Stimulated activated CD4-positive, alpha-beta T cell treated with anti-CD3 and anti-CD28 coated beads, Interleukin-12 subunit alpha, Interleukin-12 subunit beta, amount 100 ng/mL, for 4 hours (primary cell): Measurements from ENCODE around the gene AGMO.

ENCODE experiments used
- DNase-seq: peaks from one replicate; pipeline ENCODE4 v3.0.0-alpha.2; 2020

The AGMO gene

DNA sequence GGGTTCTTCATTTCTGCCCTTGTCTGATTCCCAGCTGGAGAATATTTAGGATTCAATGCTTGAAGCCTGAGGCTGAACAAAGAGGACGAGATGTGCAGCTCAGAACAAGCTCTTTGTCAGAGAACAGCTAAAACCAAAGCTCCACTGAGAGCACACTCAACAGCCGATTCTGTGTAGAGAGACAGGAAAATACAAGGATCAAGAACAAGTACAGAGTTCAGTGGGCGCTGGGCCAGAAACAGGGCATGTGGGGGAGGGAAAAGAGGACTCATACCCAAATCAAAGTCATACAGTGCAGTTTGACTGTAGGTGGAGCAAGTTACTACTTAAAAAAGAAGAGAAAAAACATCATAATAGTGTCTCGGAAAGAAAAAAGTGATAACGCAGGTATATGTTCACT is at the start of gene AGMO:
AGMO (minus strand) TSS at position 181 of the 400 bp plus-strand sequence.
- DNase-seq: no peak

GRCh38 chr7:15610503-15610902 is 48.7 kb upstream of the AGMO start:
- no peak for DNase-seq

DNA sequence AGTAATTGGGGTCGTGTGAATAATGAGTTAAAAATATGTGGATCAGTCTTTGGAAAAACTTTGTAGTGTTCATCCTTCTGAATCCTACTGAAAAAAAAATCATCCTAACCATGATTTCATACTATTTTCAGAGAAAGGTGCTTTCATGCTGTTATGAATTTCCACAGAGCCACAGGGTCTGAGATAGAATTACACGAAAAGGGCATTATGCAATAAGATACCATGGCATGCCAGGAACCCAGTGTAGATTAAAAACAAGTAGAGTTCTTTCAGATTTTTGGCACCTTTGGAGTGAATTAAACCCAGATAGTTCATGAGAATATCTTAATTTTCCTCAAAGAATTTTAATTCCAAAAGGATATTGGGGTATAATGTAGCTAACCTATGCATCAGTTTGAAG is 47.5 kb upstream of the AGMO start:
- DNase-seq: no peak

- no peak for DNase-seq
Observed at GRCh38 chr7:15607529-15608210, 45.9 kb upstream of the AGMO start.

DNA sequence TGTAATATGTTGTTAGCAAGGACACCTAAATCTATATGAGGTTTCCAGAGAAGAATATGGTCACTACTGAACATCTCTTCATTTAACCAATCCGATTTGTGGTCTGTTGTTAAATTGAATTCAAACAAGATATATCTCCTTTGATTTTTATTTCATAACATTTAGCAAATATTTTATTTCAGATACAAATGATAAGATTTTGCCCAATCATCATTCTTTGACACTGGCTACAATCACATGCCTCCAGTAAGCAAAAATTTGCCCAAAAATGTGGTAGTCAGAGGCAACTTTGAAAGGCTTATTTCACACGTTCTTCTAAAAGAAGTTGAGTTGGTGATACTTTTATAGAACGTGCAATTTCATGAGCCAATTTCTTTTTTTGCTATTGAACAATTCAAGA is 44.7 kb upstream of the AGMO start:
- no peak for DNase-seq

DNA sequence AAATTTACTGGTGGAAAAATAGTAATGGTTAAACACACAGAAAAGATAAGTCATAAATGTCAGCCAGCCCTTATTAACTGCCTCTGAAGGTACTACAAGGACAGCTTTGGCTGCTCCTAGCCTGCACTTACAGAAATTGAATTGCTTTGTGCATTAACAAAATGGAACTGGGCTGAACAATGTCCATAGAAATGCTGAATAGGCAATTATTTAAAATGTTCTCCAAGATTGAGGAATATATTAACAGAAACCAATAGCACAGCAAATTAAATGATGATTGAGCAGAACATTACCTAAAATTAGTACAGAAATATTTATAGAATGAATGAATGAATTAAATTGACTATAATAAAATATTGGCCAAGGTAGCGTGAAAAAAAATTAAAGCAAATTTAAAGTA is 42.4 kb upstream of the AGMO start:
- no peak for DNase-seq

GRCh38 chr7:15603124-15603523 is 41.3 kb upstream of the AGMO start:
- DNase-seq: no peak

DNA sequence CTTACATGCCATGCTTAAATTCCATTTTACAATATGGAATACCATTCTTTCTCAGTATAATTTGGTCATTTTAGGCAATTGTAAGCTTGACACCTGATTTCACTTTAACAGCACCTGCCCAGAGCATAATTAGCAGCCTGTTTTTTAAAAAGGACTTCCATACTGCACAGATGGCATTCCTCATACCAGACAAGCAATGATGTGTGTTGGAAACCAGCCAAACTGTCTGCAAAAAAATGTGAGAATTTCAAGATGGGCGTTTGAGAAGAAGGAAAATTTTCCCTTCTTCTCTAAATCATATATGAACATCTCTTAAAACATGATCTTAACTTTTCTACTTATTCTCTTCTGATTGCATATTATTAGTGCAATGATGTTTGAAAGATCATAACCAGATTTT is 40.4 kb upstream of the AGMO start:
- no peak for DNase-seq

DNA sequence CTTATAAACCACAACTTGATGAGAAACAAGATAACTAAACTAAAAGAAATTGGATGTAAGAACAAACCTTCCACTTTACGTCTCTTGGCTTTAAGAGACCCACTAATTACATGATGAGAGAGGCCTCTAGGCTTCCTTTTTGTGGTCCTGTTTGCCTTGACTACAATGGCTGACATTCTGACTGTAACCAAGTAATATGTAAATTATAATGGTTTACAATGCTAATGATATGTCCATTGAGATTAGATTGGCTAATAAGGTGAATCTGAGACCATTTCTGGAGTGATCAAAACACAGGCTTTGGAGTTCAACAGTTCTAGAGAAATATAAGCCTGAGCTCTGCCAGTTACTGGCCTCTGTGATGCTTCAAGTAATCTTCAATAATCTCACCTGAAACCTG is 39.4 kb upstream of the AGMO start:
- no peak for DNase-seq

GRCh38 chr7:15600298-15600697 is 38.5 kb upstream of the AGMO start:
- DNase-seq: no peak

DNA sequence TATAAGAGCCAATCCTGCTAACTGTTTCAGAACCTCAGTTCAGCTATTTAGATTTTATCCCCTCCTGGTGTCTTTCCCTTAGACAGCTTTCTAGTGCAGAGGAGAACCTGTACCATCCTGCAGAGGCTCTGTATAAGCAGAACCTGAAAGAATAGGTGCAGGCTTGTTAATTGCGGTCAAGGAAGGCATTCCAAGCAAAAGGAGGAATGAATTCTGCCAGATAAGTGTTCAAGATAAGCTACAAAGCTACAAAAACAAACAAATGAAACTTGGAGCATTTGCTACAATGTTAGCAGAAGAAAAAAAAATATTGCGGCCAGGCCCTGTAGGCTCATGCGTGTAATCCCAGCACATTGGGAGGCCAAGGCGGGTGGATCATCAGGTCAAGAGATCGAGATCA is 32.6 kb upstream of the AGMO start:
- DNase-seq: no peak

DNA sequence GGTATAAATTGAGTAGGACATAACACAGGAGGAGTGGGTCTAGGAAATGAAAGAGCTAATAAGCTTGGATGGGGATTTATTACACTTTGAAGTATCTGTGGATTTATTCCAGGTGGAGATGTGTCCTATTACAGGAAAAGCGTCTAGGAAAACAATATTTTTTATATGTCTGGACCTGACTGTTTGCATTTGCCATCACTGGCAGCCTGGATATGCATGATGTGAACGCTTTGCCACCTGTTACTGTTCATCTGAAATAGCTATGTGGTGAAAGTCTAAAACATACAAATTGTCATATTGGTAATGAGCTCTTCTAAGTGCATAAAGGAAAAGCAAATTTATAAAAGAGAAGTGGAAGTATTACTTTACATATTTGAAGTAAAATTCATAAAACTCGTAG is 31.6 kb upstream of the AGMO start:
- DNase-seq: no peak

- DNase-seq: no peak
Observed at GRCh38 chr7:15586266-15586665, 24.5 kb upstream of the AGMO start.

- DNase-seq: no peak
Observed at GRCh38 chr7:15584575-15584974, 22.8 kb upstream of the AGMO start.

GRCh38 chr7:15582773-15583172 is 21.0 kb upstream of the AGMO start:
- no peak for DNase-seq

GRCh38 chr7:15581352-15581951 is 19.6 kb upstream of the AGMO start:
- no peak for DNase-seq

- DNase-seq: no peak
Observed at GRCh38 chr7:15580604-15581351, 19.0 kb upstream of the AGMO start.

DNA sequence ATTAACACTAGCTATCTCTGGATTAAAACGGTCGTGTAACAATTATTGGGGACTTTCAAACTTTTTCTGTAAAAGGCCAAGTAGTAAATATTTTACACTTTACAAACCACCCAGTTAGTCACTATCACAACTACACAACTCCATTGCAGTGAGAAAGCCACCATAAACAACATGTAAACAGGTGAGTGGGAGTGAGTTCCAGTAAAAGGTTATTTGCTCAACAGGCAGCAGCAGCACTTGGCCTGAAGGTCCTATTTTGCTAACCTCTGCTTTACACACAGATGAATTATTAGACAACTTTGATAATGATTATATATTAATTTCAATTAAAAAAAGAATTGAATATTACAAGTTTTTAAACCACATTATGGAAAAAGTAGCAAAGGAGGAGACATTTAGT is 15.8 kb upstream of the AGMO start:
- DNase-seq: no peak

- DNase-seq: no peak
Observed at GRCh38 chr7:15571301-15571878, 9.6 kb upstream of the AGMO start.

DNA sequence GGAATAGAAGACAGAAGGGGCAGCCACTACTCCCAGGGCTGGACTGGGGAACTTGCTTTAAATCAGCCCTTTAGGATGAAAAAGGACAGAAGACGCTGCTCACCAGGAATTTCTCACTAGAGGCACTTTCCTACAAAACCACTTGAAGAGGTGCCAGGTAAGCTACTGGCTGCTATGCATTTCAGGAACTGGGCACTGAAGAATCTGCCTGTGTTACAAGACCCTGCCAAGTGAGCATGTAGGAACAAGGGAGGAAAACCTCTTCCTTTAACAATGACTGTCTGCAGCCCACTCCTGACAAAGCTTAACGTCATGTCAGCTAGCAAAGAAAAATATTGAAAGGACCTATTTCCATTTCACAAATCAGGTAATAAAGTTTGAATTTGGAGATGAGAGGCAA is 5.8 kb upstream of the AGMO start:
- no peak for DNase-seq

DNA sequence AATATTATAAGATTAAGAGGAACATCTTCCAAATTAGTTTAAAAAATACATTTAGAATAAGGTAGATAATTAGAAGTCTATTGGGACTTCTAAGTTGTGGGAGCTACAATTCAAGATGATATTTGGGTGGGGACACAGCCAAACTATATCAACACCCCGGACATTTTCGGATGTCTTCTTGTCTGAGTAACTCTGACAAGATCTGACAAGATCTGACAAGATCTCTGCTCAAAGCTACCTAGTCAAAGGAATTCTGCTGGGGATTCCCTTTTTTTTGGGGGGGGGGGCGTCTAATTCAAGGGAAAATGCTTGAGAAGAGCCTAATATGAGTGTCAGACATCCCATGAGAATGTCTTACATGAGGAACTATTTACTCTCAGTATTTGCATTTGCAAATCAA is 5.2 kb upstream of the AGMO start:
- DNase-seq: no peak

DNA sequence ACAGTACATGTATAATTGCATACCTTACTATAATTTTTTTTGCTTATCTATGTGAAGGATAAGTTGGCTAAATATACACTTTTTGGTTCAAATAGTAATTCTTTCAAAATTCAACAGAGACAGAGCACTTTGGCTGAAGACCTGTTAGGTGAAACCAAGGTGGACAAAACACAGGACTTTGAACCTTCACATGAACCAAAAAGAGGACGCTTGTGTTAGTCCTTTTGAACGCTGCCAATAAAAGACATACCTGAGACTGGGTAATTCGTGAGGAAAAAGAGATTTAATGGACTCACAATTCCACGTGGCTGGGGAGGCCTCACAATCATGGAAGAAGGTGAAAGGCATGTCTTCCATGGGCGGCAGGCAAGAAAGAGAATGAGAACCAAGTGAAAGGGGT is 4.7 kb upstream of the AGMO start:
- no peak for DNase-seq

GRCh38 chr7:15560968-15561367 is 847 bp downstream of the AGMO start:
- DNase-seq: no peak

GRCh38 chr7:15559416-15559928 is 2.3 kb downstream of the AGMO start:
- DNase-seq: no peak
